NCI-H1048 (cell line): ENCODE results near the gene ADAMTS2.

Source experiments
- DNase-seq: peaks from one replicate; lab custom pipeline; 2025; lab: John Stamatoyannopoulos, UW

Gene ADAMTS2

GRCh38 chr5:179345433-179346321 lies at the start of gene ADAMTS2:
Gene ADAMTS2, minus strand, starts transcription at chr5:179345461. Its CDS starts 133 bp downstream, at chr5:179345328.
- DNase-seq = no peak

GRCh38 chr5:179393078-179393477 lies 47.8 kb upstream of the ADAMTS2 start:
- DNase-seq = no peak

GRCh38 chr5:179387151-179388110 lies 42.2 kb upstream of the ADAMTS2 start:
- DNase-seq = no peak

- no peak for DNase-seq
Observed at GRCh38 chr5:179385914-179386313, 40.7 kb upstream of the ADAMTS2 start.

- DNase-seq = no peak
Observed at GRCh38 chr5:179382486-179382885, 37.2 kb upstream of the ADAMTS2 start.

GRCh38 chr5:179381691-179382090 lies 36.4 kb upstream of the ADAMTS2 start:
- DNase-seq = no peak

- no peak for DNase-seq
Observed at GRCh38 chr5:179380211-179381035, 35.2 kb upstream of the ADAMTS2 start.

- DNase-seq = no peak
Observed at GRCh38 chr5:179379321-179379890, 34.1 kb upstream of the ADAMTS2 start.

- no peak for DNase-seq
Observed at GRCh38 chr5:179378441-179379271, 33.4 kb upstream of the ADAMTS2 start.

GRCh38 chr5:179378116-179378440 lies 32.8 kb upstream of the ADAMTS2 start:
- no peak for DNase-seq

- no peak for DNase-seq
Observed at GRCh38 chr5:179377421-179378115, 32.3 kb upstream of the ADAMTS2 start.

GRCh38 chr5:179376701-179377420 lies 31.6 kb upstream of the ADAMTS2 start:
- no peak for DNase-seq

- no peak for DNase-seq
Observed at GRCh38 chr5:179375831-179376365, 30.6 kb upstream of the ADAMTS2 start.

- no peak for DNase-seq
Observed at GRCh38 chr5:179375236-179375685, 30.0 kb upstream of the ADAMTS2 start.

- no peak for DNase-seq
Observed at GRCh38 chr5:179374506-179375235, 29.4 kb upstream of the ADAMTS2 start.

GRCh38 chr5:179373961-179374505 lies 28.8 kb upstream of the ADAMTS2 start:
- DNase-seq = no peak

- no peak for DNase-seq
Observed at GRCh38 chr5:179373101-179373934, 28.1 kb upstream of the ADAMTS2 start.
